RCC 7860 (cell line): ENCODE data around the gene CR1.
"Not testable (repeated sequence)": the region's sequence is repeated elsewhere in the genome, so short reads cannot be mapped to it uniquely, and the experiment has no call there.

ENCODE experiments used
- DNase-seq: peaks from one replicate; pipeline ENCODE4 v3.0.0-alpha.2; 2015; ENCODE audit warnings: low spot score
- FAIRE-seq: peaks from 2 replicates; lab custom pipeline; 2012; peaks lifted over from hg19 to GRCh38; lab: Jason Lieb, UNC

CR1 gene

GRCh38 chr1:207495801-207496792 lies at the start of gene CR1:
CR1 (plus strand) TSS chr1:207496157; CDS start chr1:207496268, 111 bp downstream.
- no peak for FAIRE-seq

DNA sequence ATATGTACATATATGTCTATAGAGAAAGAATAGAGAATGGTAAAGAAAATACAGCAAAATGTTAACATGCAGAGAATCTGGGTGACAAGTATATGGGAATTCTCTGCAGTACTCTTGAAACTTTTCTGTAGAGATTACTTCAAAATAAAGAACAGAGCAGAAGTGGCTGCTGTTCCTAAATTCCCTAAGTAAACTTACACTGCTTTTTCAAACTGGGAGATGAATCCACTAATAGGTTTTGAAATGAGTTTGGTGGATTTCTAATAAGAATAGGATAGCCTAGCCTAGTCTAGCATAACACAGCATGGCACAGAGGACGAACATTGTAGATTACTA lies 42.3 kb upstream of the CR1 start:
- no peak for FAIRE-seq
- no peak for DNase-seq

More at GRCh38 chr1:207495801-207496792, at the start of gene CR1:
- DNase-seq, result no peak

GRCh38 chr1:207454046-207454964 lies 41.7 kb upstream of the CR1 start, which contains the start of gene CR2:
CR2 (plus strand) TSS chr1:207454328; CDS start chr1:207454419, 91 bp downstream.
- no peak for DNase-seq
- FAIRE-seq, result no peak

DNA sequence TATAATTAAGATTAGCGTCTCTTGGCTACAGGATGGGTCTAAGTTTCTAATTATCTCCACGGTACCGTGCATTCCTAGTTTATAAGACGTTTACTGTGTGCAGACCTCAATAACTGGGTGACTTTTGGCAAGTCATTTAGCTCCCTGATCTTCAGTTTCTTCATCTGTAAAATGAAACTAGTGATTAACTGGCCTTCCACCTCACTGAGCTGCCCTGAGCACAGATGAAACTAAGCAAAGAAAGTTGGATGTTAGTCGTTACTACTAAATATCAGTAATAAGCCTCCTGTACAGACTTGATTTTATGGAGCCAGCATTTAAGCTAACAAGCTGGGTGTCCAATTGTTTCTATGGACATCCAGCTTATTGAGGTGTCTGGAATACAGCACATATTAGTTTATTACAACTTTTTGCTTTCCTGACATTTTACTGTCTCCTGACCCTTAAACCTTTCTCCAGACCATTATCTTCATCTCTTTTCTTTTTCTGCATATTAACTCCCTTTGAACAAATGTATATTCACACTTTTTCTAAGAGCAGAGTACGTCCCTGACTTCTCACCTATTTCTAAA lies 40.7 kb upstream of the CR1 start:
- no peak for FAIRE-seq

DNA sequence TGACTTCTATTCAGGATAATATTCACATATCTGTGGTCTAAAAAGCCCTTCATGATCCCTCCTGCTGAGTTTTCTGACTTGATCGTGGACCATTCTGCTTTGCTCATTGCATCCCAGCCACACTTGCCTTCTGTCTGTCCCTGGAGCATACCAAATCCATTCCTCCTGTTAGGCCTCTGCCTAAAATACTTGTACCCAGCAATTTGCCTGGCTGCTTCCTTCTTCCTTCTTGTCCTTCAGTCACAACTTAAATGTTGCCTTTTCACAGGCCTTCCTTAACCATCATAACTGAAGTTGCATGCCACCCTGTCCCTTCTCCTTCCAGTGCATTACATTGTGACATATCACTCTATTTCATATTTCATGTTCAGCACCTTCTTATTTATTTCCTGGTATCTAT lies 37.5 kb upstream of the CR1 start:
- FAIRE-seq (no peak), DNase-seq (no peak)

More for the DNA sequence above, 40.7 kb upstream of the CR1 start:
- no peak for DNase-seq

DNA sequence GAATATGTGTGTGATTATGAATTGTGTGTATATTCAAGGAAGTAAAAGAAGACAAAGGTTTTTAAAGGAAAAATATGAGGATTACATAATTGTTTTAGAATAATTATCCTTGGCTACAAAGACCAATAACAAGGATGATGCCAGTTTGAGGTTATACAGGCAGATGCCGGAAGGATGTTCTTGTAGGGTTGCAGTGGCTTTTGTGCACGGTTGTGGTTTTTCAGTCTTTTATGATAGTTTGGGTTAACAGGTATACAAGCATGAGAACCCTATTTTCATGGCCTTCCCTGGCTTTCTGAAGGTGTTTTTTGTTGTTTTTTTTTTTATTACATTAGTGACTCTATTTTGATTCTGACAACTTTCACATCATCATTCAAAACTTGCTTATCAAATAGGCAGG lies 36.9 kb upstream of the CR1 start:
- no peak for FAIRE-seq
- DNase-seq, result no peak

GRCh38 chr1:207461649-207462048 lies 34.3 kb upstream of the CR1 start:
- DNase-seq (no peak), FAIRE-seq (no peak)

DNA sequence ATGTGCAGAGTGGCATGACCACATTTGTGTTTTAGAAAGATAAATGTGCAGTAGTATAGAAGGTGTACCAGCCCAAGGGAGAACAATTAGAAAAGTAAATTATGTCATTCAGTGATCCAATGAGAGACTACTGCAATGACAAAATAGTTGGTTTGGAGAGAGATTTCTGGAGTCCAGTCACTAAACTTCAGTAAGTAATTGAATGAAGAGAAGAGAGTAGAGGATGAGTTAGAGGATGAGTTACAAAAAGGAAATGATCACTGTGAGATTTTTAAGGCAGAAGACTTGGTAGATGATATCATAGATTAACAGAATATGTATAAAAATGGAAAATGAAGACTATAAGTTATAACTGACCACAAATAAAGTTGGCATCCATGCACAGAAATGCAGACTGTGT lies 33.4 kb upstream of the CR1 start:
- no peak for DNase-seq
- FAIRE-seq, result no peak

- FAIRE-seq (no peak), DNase-seq (no peak)
These were observed 32.9 kb upstream of the CR1 start for GRCh38 chr1:207463021-207463420.

DNA sequence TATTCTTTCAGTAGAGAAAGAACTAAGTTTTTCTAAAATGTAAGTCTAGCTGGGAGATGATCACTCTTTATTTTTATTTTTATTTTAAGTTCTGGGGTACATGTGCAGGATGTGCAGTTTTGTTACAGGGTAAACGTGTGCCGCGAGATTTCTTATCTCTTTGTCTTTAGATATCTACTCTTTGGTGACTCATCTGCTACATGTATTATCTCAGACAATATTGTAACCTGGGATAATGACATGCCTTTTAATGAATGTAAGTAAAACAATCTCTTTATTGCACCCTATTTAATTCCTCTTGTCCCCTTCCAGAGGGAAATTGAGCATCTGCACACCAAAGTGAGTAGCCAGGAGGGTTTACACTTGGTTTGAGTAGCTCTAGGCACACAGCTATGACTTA lies 32.4 kb upstream of the CR1 start:
- FAIRE-seq, result no peak
- DNase-seq, result no peak

DNA sequence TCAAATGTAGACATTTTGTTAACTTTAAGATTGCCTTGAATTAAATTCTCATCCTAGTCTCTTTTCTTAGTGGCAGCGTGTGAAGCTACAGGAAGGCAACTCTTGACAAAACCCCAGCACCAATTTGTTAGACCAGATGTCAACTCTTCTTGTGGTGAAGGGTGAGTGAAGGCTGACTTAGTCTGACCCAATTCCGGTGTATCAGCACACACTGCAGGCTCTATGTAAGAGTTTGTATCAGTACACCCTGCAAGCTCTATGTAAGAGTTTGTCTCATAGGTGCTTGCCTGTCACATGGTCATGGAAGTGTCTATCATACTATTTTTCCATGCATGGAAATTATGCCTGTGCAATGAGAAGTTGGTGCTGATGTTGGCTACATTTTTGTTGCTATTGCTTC lies 25.0 kb upstream of the CR1 start:
- no peak for FAIRE-seq
- DNase-seq, result no peak

DNA sequence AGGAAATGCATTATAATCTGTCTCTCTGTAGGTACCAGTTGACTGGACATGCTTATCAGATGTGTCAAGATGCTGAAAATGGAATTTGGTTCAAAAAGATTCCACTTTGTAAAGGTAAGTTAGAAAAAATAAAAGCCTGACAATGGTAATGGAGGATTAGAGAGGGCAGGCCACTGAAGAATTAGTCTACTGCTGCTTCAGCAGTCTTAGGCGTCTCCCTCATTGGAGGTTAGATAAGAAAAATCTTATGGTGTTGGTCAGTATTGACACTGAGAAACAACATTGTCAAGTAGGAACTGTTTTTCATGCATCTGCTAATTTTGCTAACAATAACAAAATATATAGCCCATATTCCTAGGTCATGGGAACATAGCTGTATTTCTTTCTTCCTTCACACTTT lies 21.7 kb upstream of the CR1 start:
- FAIRE-seq (no peak), DNase-seq (no peak)

- FAIRE-seq (no peak), DNase-seq (no peak)
These were observed 9.8 kb upstream of the CR1 start for GRCh38 chr1:207486198-207486597.

- FAIRE-seq (no peak), DNase-seq (no peak)
These were observed 8.3 kb upstream of the CR1 start for GRCh38 chr1:207487636-207488035.

GRCh38 chr1:207493212-207493611 lies 2.7 kb upstream of the CR1 start:
- FAIRE-seq (no peak), DNase-seq (no peak)

DNA sequence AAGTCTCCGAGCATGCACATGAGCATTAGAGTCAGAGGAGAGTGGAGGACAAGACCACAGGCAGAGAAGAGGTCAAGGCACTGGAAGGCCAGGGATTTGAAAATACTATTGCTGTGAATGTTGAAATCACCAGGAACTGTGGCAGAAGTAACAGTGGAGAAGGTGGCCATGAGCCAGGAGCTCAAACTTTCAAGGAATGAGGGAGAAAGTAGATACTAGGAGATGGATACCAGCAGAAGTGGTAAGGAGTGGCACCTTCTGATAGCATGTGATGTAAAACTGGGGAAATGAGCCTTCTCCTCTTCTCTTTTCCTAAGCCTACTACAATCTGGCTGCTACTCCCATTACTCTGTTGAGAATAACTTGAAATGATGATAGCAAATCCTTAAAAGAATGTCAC lies 1.8 kb upstream of the CR1 start:
- FAIRE-seq, result no peak
- no peak for DNase-seq

DNA sequence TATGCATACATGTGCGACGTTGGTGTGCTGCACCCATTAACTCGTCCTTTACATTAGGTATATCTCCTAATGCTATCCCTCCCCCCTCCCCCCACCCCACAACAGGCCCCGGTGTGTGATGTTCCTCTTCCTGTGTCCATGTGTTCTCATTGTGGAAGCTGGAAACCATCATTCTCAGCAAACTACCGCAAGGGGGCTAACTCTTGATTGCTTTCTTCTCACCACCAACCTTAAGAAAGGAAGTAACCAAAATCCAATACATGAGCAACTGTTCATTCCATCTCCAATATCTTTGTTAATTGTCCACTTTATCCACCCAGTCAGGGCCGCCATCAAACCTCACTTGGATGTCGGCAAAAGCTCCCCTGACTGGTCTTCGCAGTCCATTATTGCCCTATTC lies 676 bp upstream of the CR1 start:
- not testable (repeated sequence) for DNase-seq, FAIRE-seq

GRCh38 chr1:207497941-207498340 lies 2.0 kb downstream of the CR1 start:
- FAIRE-seq (no peak), DNase-seq (no peak)

DNA sequence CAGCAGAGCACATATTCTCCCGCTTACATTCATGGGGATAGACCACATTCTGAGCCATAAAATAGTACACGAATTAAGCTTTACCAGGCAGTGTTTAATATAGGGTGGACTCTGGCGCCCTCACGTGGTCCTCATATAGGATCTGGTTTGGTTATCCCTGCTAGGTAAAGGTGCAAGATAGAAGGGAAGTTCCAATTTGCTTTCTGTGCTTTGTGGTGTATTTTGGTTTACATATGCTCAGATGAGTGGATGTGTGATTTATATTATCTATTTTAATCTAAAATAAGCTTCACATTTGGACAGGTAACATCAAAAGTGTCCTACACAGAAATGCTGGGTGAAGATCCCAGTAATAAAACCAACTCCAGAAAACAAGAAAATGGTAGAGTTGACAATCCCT lies 3.6 kb downstream of the CR1 start:
- FAIRE-seq, result peak; percentile 47

GRCh38 chr1:207500306-207500705 lies 4.3 kb downstream of the CR1 start:
- no peak for FAIRE-seq

More for the DNA sequence above, 3.6 kb downstream of the CR1 start:
- DNase-seq, result peak; percentile 46

GRCh38 chr1:207501071-207501470 lies 5.1 kb downstream of the CR1 start:
- FAIRE-seq (no peak), DNase-seq (no peak)

More at GRCh38 chr1:207500306-207500705, 4.3 kb downstream of the CR1 start:
- no peak for DNase-seq
